HepG2 (cell line): ENCODE measurements around the gene STARD10. TPM values are rescaled to one million over a fixed set of nuclear protein-coding genes. Genes with fewer than 3 reads are reported as not detected.

ENCODE experiments used
- AGO2 ChIP-seq: fragments of 200-400 bp; formaldehyde crosslinking; optimal IDR thresholded peaks from 2 replicates; pipeline ENCODE3; 2017; ENCODE audit warnings: mild to moderate bottlenecking, low read depth, low read length, moderate library complexity
- CBX1 ChIP-seq: IDR thresholded peaks from one replicate; pipeline ENCODE4 v1.6.1; 2016; ENCODE audit warnings: antibody characterized with exemption, low read depth
- DMAP1 ChIP-seq: IDR thresholded peaks from 2 replicates; pipeline ENCODE4 v1.6.1; 2016
- E2F1 ChIP-seq: sonication (generic); formaldehyde crosslinking; IDR thresholded peaks from 2 replicates; pipeline ENCODE4 v1.5.0; 2020; ENCODE audit warnings: missing genetic modification reagents
- EP300 ChIP-seq, 3 experiments: sonication (generic) in 1 of 3; formaldehyde crosslinking in 1 of 3; IDR thresholded peaks; 2 replicates each; pipeline versions ENCODE4 v1.5.1 to v1.6.1; 2011 to 2020; ENCODE audit warnings: low read depth in 2 of 3, low read length in 2 of 3, borderline replicate concordance in 1 of 3, improper control_type of control experiment in 1 of 3, mild to moderate bottlenecking in 1 of 3, missing genetic modification reagents in 1 of 3, moderate library complexity in 1 of 3
- IKZF5 ChIP-seq: IDR thresholded peaks from 2 replicates; pipeline ENCODE4 v1.6.1; 2018; ENCODE audit warnings: missing genetic modification reagents, mild to moderate bottlenecking, missing compliant biosample characterization
- MEF2D ChIP-seq: sonication (generic); formaldehyde crosslinking; IDR thresholded peaks from 2 replicates; pipeline ENCODE4 v1.5.1; 2020; ENCODE audit warnings: mild to moderate bottlenecking, missing genetic modification reagents
- NFIC ChIP-seq: IDR thresholded peaks from 2 replicates; pipeline ENCODE4 v1.6.1; 2012; ENCODE audit warnings: mild to moderate bottlenecking, low read length, inconsistent platforms
- REPIN1 ChIP-seq: sonication (generic); formaldehyde crosslinking; IDR thresholded peaks from 2 replicates; pipeline ENCODE4 v1.8.0; 2022; ENCODE audit warnings: missing genetic modification reagents, low read depth, mild to moderate bottlenecking, borderline replicate concordance
- SP1 ChIP-seq, 2 experiments: fragments of 450-650 bp in 1 of 2; sonication (generic) in 1 of 2; formaldehyde crosslinking in 1 of 2; IDR thresholded peaks; 2 replicates each; pipeline versions ENCODE4 v1.4.0 to v1.6.1; 2016 to 2020; ENCODE audit warnings: missing genetic modification reagents in 1 of 2
- SRY ChIP-seq: sonication (generic); formaldehyde crosslinking; IDR thresholded peaks from 2 replicates; pipeline ENCODE4 v1.8.0; 2022; ENCODE audit warnings: mild to moderate bottlenecking, missing genetic modification reagents
- ZIK1 ChIP-seq: sonication (generic); formaldehyde crosslinking; IDR thresholded peaks from 2 replicates; pipeline ENCODE4 v1.5.0; 2020; ENCODE audit warnings: mild to moderate bottlenecking, low read depth, missing genetic modification reagents, borderline replicate concordance
- ZNF121 ChIP-seq: sonication (generic); formaldehyde crosslinking; IDR thresholded peaks from 2 replicates; pipeline ENCODE4 v1.5.0; 2020; ENCODE audit warnings: mild to moderate bottlenecking, missing genetic modification reagents
- ZNF124 ChIP-seq: sonication (generic); formaldehyde crosslinking; IDR thresholded peaks from 2 replicates; pipeline ENCODE4 v1.4.0; 2020; ENCODE audit warnings: missing genetic modification reagents
- ZNF264 ChIP-seq: sonication (generic); formaldehyde crosslinking; IDR thresholded peaks from 2 replicates; pipeline ENCODE4 v1.4.0; 2020; ENCODE audit warnings: missing genetic modification reagents
- ZNF343 ChIP-seq: sonication (generic); formaldehyde crosslinking; IDR thresholded peaks from 2 replicates; pipeline ENCODE4 v1.4.0; 2020; ENCODE audit warnings: mild to moderate bottlenecking, missing genetic modification reagents
- ZNF704 ChIP-seq: sonication (generic); formaldehyde crosslinking; IDR thresholded peaks from 2 replicates; pipeline ENCODE4 v1.8.1; 2023; ENCODE audit warnings: mild to moderate bottlenecking, inconsistent platforms, moderate library complexity, missing genetic modification reagents, borderline replicate concordance
- ZNF816 ChIP-seq: sonication (generic); formaldehyde crosslinking; IDR thresholded peaks from 2 replicates; pipeline ENCODE4 v1.8.0; 2022; ENCODE audit warnings: missing genetic modification reagents, mild to moderate bottlenecking, borderline replicate concordance
- ZNF83 ChIP-seq: sonication (generic); formaldehyde crosslinking; IDR thresholded peaks from 2 replicates; pipeline ENCODE4 v1.4.0; 2020; ENCODE audit warnings: missing genetic modification reagents, mild to moderate bottlenecking, borderline replicate concordance
- polyA plus RNA-seq, 8 experiments: library from polyadenylated mRNA; depleted of rRNA in 3 of 8; stranded (reverse) in 7 of 8; unstranded in 1 of 8; fragments of >200 nt; fragmentation: Illumina TruSeq in 4 of 8; extraction: Trizol in 4 of 8; gene quantifications; 2 replicates each; pipeline versions ENCODE4 v1.2.1 to v1.2.3, GENCODE V29; 2011 to 2016; ENCODE audit warnings: low read depth in 4 of 8, missing spikeins in 1 of 8, mixed read lengths in 1 of 8; ENCODE audit not compliant: insufficient read depth in 1 of 8
- total RNA-seq, 5 experiments: library from RNA; depleted of rRNA; stranded (reverse); fragments of >200 nt; fragmentation: Illumina TruSeq; extraction: Trizol; gene quantifications; 2 replicates each; pipeline ENCODE4 v1.2.3, GENCODE V29; 2016; ENCODE audit warnings: low read depth in 1 of 5
- TF ChIP-seq, protein P1 (sequence below): sonication (generic); IDR thresholded peaks from 2 replicates; pipeline ENCODE4 v1.6.1; 2016; ENCODE audit warnings: low read depth, borderline replicate concordance
- TF ChIP-seq, protein P2 (sequence below): IDR thresholded peaks from 2 replicates; pipeline ENCODE4 v1.6.1; 2012; ENCODE audit warnings: low read depth, low read length, improper control_type of control experiment

The STARD10 gene
- total and polyA plus RNA-seq, 2 of the 13 experiments (the other 11 are each of a cell fraction or from before 2014, with no cell fraction given) = 260 to 341 TPM

- TF ChIP-seq EP300 (IDR thresholded peaks at IDR 0.05; ENCODE audit: low read depth in 2 of 2, low read length in 2 of 2) = peak in 1 of 2 experiments; percentile 10; a peak in 1 of 4 replicates
- no peak; the same call in 1 of the 2 replicates for TF ChIP-seq EP300 (CRISPR knock-in tag; IDR thresholded peaks at IDR 0.05; ENCODE audit: borderline replicate concordance)
- TF ChIP-seq, protein P1, sequence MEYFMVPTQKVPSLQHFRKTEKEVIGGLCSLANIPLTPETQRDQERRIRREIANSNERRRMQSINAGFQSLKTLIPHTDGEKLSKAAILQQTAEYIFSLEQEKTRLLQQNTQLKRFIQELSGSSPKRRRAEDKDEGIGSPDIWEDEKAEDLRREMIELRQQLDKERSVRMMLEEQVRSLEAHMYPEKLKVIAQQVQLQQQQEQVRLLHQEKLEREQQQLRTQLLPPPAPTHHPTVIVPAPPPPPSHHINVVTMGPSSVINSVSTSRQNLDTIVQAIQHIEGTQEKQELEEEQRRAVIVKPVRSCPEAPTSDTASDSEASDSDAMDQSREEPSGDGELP = peak; percentile 80; the same call in 1 of the 2 replicates
- no peak for TF ChIP-seq SP1 (IDR thresholded peaks at IDR 0.05)
- TF ChIP-seq SP1 (CRISPR knock-in tag; IDR thresholded peaks at IDR 0.05) = no peak; the same call in 1 of the 2 replicates
- no peak for TF ChIP-seq ZNF264 (CRISPR knock-in tag)
- peak; percentile 35; the same call in 1 of the 2 replicates for TF ChIP-seq REPIN1
- TF ChIP-seq IKZF5 (CRISPR knock-in tag) = 0 out of 2 replicates have a peak, but pooled peaks have one; percentile 16
- peak; percentile 61; the same call in 1 of the 2 replicates for TF ChIP-seq ZNF121
- TF ChIP-seq ZNF816 (CRISPR knock-in tag) = no peak
- TF ChIP-seq ZNF83 = no peak
- TF ChIP-seq ZIK1 (CRISPR knock-in tag) = no peak; the same call in 1 of the 2 replicates
- 0 out of 2 replicates have a peak, but pooled peaks have one; percentile 20 for TF ChIP-seq ZNF124 (CRISPR knock-in tag)
- TF ChIP-seq E2F1 (CRISPR knock-in tag) = no peak
- TF ChIP-seq NFIC = no peak
- TF ChIP-seq MEF2D (CRISPR knock-in tag) = 0 out of 2 replicates have a peak, but pooled peaks have one; percentile 42
- TF ChIP-seq DMAP1 (CRISPR knock-in tag) = peak; percentile 42
- TF ChIP-seq, protein P2, sequence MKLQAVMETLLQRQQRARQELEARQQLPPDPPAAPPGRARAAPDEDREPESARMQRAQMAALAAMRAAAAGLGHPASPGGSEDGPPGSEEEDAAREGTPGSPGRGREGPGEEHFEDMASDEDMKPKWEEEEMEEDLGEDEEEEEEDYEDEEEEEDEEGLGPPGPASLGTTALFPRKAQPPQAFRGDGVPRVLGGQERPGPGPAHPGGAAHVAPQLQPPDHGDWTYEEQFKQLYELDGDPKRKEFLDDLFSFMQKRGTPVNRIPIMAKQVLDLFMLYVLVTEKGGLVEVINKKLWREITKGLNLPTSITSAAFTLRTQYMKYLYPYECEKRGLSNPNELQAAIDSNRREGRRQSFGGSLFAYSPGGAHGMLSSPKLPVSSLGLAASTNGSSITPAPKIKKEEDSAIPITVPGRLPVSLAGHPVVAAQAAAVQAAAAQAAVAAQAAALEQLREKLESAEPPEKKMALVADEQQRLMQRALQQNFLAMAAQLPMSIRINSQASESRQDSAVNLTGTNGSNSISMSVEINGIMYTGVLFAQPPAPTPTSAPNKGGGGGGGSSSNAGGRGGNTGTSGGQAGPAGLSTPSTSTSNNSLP = no peak
- TF ChIP-seq CBX1 = no peak
- no peak for TF ChIP-seq SRY (CRISPR knock-in tag)
- no peak for TF ChIP-seq ZNF704 (CRISPR knock-in tag)
- TF ChIP-seq AGO2 = no peak
- peak; percentile 46; the same call in 1 of the 2 replicates for TF ChIP-seq ZNF343 (CRISPR knock-in tag)
These were observed 15.0 kb downstream of the STARD10 start (continued) for GRCh38 chr11:72778535-72779494.
